ENCODE data around the gene TAOK3. TPM values are rescaled to one million over a fixed set of nuclear protein-coding genes. Genes with fewer than 3 reads are reported as not detected.

The TAOK3 gene
- total and polyA plus RNA-seq, 4 donors, result 6.7 to 28.6 (median 19.5) TPM

GRCh38 chr12:118391424-118391823 lies 18.7 kb upstream of the TAOK3 start:
- WGBS, result 92% methylated on average over 2 of the region's 2 CpGs
- no peak overlapping the region for H3K4me3 ChIP-seq (ENCODE audit: low read depth in 1 of 3, low read length in 3 of 3)
- peaks cover 10 to 73% (median 48%) of the 10 kb centered on the region in 4 donors for H3K36me3 ChIP-seq (ENCODE audit: control insufficient read depth in 4 of 4, insufficient read depth in 3 of 4, low read depth in 1 of 4, low read length in 3 of 4)
- no peak for TF ChIP-seq RAD21 (IDR thresholded peaks at IDR 0.05)
- no peak for TF ChIP-seq RXRA (IDR thresholded peaks at IDR 0.05)
- no peak for TF ChIP-seq EGR1 (IDR thresholded peaks at IDR 0.05; ENCODE audit: low read depth in 2 of 2)
- no peak for TF ChIP-seq GABPA (IDR thresholded peaks at IDR 0.05 in 1 of 2, conservative IDR thresholded peaks at IDR 0.05 in 1 of 2)
- no peak for TF ChIP-seq REST (IDR thresholded peaks at IDR 0.05)
- TF ChIP-seq HNF4A (conservative IDR thresholded peaks at IDR 0.05), result no peak
- no peak for TF ChIP-seq ATF3 (IDR thresholded peaks at IDR 0.05)
- no peak for TF ChIP-seq NR2F2 (IDR thresholded peaks at IDR 0.05)
- TF ChIP-seq FOXA1 (IDR thresholded peaks at IDR 0.05), result no peak
- H3K27me3 ChIP-seq (ENCODE audit: control insufficient read depth in 4 of 4, insufficient read depth in 4 of 4, low read length in 3 of 4), result no peaks in the 10 kb centered on the region
- H3K9ac ChIP-seq (ENCODE audit: low read depth in 1 of 2, low read length in 2 of 2), result no peak overlapping the region
- DNase-seq (ENCODE audit: low spot score), result no peak
- no peaks in the 10 kb centered on the region for H3K4me1 ChIP-seq (ENCODE audit: control insufficient read depth in 4 of 4, insufficient read depth in 4 of 4, low read length in 3 of 4)
- no peaks in the 10 kb centered on the region for H3K9me3 ChIP-seq (ENCODE audit: control insufficient read depth in 4 of 4, low read length in 3 of 4)
- H3K27ac ChIP-seq (ENCODE audit: low read depth in 1 of 2, low read length in 2 of 2), result no peak overlapping the region

- TF ChIP-seq ZBTB33 (IDR thresholded peaks at IDR 0.05) (no peak), CTCF (IDR thresholded peaks at IDR 0.05; ENCODE audit: low read depth, low read length, missing input control) (peak; percentile 93), HNF4A (conservative IDR thresholded peaks at IDR 0.05) (peak in 1 of 2 donors; percentile 6), GABPA (IDR thresholded peaks at IDR 0.05 in 1 of 2, conservative IDR thresholded peaks at IDR 0.05 in 1 of 2) (no peak), SP1 (IDR thresholded peaks at IDR 0.05) (no peak), NR2F2 (IDR thresholded peaks at IDR 0.05) (no peak), RAD21 (IDR thresholded peaks at IDR 0.05) (peak; percentile 67 to 80), FOXA2 (IDR thresholded peaks at IDR 0.05) (no peak), EGR1 (IDR thresholded peaks at IDR 0.05; ENCODE audit: low read depth in 2 of 2) (no peak), YY1 (IDR thresholded peaks at IDR 0.05) (no peak)
- Histone ChIP-seq H3K9me3 (ENCODE audit: control insufficient read depth in 4 of 4, low read length in 3 of 4) (no peaks in the 10 kb centered on the region), H3K27me3 (ENCODE audit: control insufficient read depth in 4 of 4, insufficient read depth in 4 of 4, low read length in 3 of 4) (no peaks in the 10 kb centered on the region), H3K36me3 (ENCODE audit: control insufficient read depth in 4 of 4, insufficient read depth in 3 of 4, low read depth in 1 of 4, low read length in 3 of 4) (peaks cover 5 to 18% (median 16%) of the 10 kb centered on the region in 4 donors), H3K4me1 (ENCODE audit: control insufficient read depth in 4 of 4, insufficient read depth in 4 of 4, low read length in 3 of 4) (peaks cover 2 to 41% (median 23%) of the 10 kb centered on the region in 4 donors), H3K4me3 (ENCODE audit: low read depth in 1 of 3, low read length in 3 of 3) (peak overlapping the region; percentile 37 to 100 (median 83)), H3K27ac (ENCODE audit: low read depth in 1 of 2, low read length in 2 of 2) (peak overlapping the region; percentile 40 to 54), H3K9ac (ENCODE audit: low read depth in 1 of 2, low read length in 2 of 2) (peak overlapping the region; percentile 4 to 59)
- peak; percentile 83 for DNase-seq (ENCODE audit: low spot score)
- 36% methylated on average over 8 of the region's 8 CpGs for WGBS
Observed at GRCh38 chr12:118377884-118378470, 5.3 kb upstream of the TAOK3 start.
